A549 (cell line): Measurements from ENCODE around the gene ANKRD33B. TPM values are rescaled to one million over a fixed set of nuclear protein-coding genes. Genes with fewer than 3 reads are reported as not detected.

Experiments used
- ATAC-seq, 2 experiments: fragments of 200-7000 bp in 1 of 2; fragments of >200 bp in 1 of 2; cut with Nextera tagmentation in 1 of 2; cut with Tn5 transposase in 1 of 2; 3 replicates each; pipeline versions ENCODE4 v1.8.0 to v1.9.1; 2018 to 2020; ENCODE audit warnings: mild to moderate bottlenecking in 1 of 2, moderate library complexity in 1 of 2
- CTCF ChIA-PET: fragments of 300-600 bp; sonication (Branson Sonifier 250); formaldehyde crosslinking; extraction: SDS; loops from one replicate; lab custom pipeline; 2021; ENCODE audit warnings: antibody characterized with exemption, inconsistent platforms; lab: Yijun Ruan, JAX
- POLR2A ChIA-PET: fragments of 350-600 bp; formaldehyde crosslinking; extraction: SDS; loops from one replicate; lab custom pipeline; 2021; ENCODE audit warnings: antibody characterized with exemption, inconsistent platforms; lab: Yijun Ruan, JAX
- DNase-seq, 2 experiments: peaks; one replicate each; pipeline versions ENCODE4 v3.0.0 to v3.0.0-alpha.2; 2011 to 2016; ENCODE audit warnings: low read depth in 1 of 2, low spot score in 1 of 2
- FAIRE-seq: peaks from 2 replicates; lab custom pipeline; 2011; peaks lifted over from hg19 to GRCh38; lab: Jason Lieb, UNC
- H3K27ac ChIP-seq, 2 experiments: fragments of >200 bp; sonication (Bioruptor Twin); formaldehyde crosslinking; 3 replicates each; pipeline ENCODE4 v1.5.1; 2016 to 2017
- H3K4me1 ChIP-seq: fragments of >200 bp; sonication (Bioruptor Twin); formaldehyde crosslinking; 3 replicates; pipeline ENCODE4 v1.6.1; 2016
- H3K4me2 ChIP-seq: fragments of >200 bp; sonication (Bioruptor Twin); formaldehyde crosslinking; 3 replicates; pipeline ENCODE4 v1.6.1; 2016
- H3K4me3 ChIP-seq: fragments of >200 bp; sonication (Bioruptor Twin); formaldehyde crosslinking; 3 replicates; pipeline ENCODE4 v1.5.1; 2016
- H3K9me3 ChIP-seq: fragments of >200 bp; sonication (Bioruptor Twin); formaldehyde crosslinking; 3 replicates; pipeline ENCODE4 v1.6.1; 2016
- CEBPB ChIP-seq, 2 experiments: fragments of >200 bp in 1 of 2; sonication (Bioruptor Twin) in 1 of 2; formaldehyde crosslinking in 1 of 2; IDR thresholded peaks; 2 replicates each; pipeline ENCODE4 v1.6.1; 2012 to 2016
- CHD4 ChIP-seq: fragments of 200-600 bp; sonication (generic); IDR thresholded peaks from 2 replicates; pipeline ENCODE4 v1.6.1; 2016; ENCODE audit warnings: antibody characterized with exemption, mild to moderate bottlenecking, borderline replicate concordance
- EHF ChIP-seq: fragments of 250-450 bp; sonication (Bioruptor Pico); IDR thresholded peaks from 2 replicates; pipeline ENCODE4 v1.5.0; 2020; ENCODE audit warnings: mild to moderate bottlenecking
- EHMT2 ChIP-seq: fragments of 200-600 bp; sonication (generic); IDR thresholded peaks from 2 replicates; pipeline ENCODE4 v1.6.1; 2016; ENCODE audit warnings: antibody characterized with exemption, low read depth, mild to moderate bottlenecking, moderate library complexity
- ESRRA ChIP-seq: fragments of 150-350 bp; IDR thresholded peaks from 2 replicates; pipeline ENCODE4 v1.6.1; 2014; ENCODE audit warnings: mild to moderate bottlenecking, low read length, borderline replicate concordance
- GATA3 ChIP-seq: IDR thresholded peaks from 2 replicates; pipeline ENCODE4 v1.6.1; 2012; ENCODE audit warnings: borderline replicate concordance
- HDAC2 ChIP-seq: fragments of 200-600 bp; sonication (generic); IDR thresholded peaks from 2 replicates; pipeline ENCODE4 v1.6.1; 2016
- HEYL ChIP-seq: fragments of 250-450 bp; sonication (Bioruptor Pico); IDR thresholded peaks from 2 replicates; pipeline ENCODE4 v1.8.0; 2021; ENCODE audit warnings: mild to moderate bottlenecking, moderate library complexity
- HOXA7 ChIP-seq: fragments of 250-450 bp; sonication (Bioruptor Pico); IDR thresholded peaks from 2 replicates; pipeline ENCODE4 v1.5.0; 2020; ENCODE audit warnings: mild to moderate bottlenecking, moderate library complexity
- JUN ChIP-seq, 2 experiments: fragments of >200 bp; sonication (Bioruptor Twin); formaldehyde crosslinking; IDR thresholded peaks; 2 replicates in 1 of 2; 3 replicates in 1 of 2; pipeline ENCODE4 v1.6.1; 2016 to 2017
- KDM5A ChIP-seq: fragments of 200-600 bp; sonication (generic); IDR thresholded peaks from 2 replicates; pipeline ENCODE4 v1.6.1; 2016; ENCODE audit warnings: antibody characterized with exemption, mild to moderate bottlenecking
- NPAS2 ChIP-seq: fragments of 250-450 bp; sonication (Bioruptor Pico); IDR thresholded peaks from 2 replicates; pipeline ENCODE4 v1.8.0; 2022; ENCODE audit warnings: mild to moderate bottlenecking, moderate library complexity, borderline replicate concordance
- RAD21 ChIP-seq, 2 experiments: fragments of >200 bp in 1 of 2; sonication (Bioruptor Twin) in 1 of 2; formaldehyde crosslinking in 1 of 2; IDR thresholded peaks in 1 of 2; conservative IDR thresholded peaks in 1 of 2; 2 replicates in 1 of 2; 3 replicates in 1 of 2; pipeline ENCODE4 v1.6.1; 2012 to 2018; ENCODE audit warnings: inconsistent platforms in 1 of 2
- RCOR1 ChIP-seq: fragments of 150-350 bp; IDR thresholded peaks from 2 replicates; pipeline ENCODE4 v1.6.1; 2014; ENCODE audit warnings: antibody characterized with exemption, low read length, low read depth
- RFX5 ChIP-seq: fragments of 450-650 bp; IDR thresholded peaks from 2 replicates; pipeline ENCODE4 v1.7.1; 2014; ENCODE audit warnings: antibody characterized with exemption, mild to moderate bottlenecking, moderate library complexity
- RNF2 ChIP-seq: fragments of 200-600 bp; sonication (generic); IDR thresholded peaks from 2 replicates; pipeline ENCODE4 v1.6.1; 2016; ENCODE audit warnings: low read depth, mild to moderate bottlenecking, antibody characterized with exemption, moderate library complexity, borderline replicate concordance
- SMC3 ChIP-seq: fragments of >200 bp; sonication (Bioruptor Twin); formaldehyde crosslinking; IDR thresholded peaks from 3 replicates; pipeline ENCODE4 v1.6.1; 2018; ENCODE audit warnings: inconsistent platforms
- TFCP2L1 ChIP-seq: fragments of 250-450 bp; sonication (Bioruptor Pico); IDR thresholded peaks from 2 replicates; pipeline ENCODE4 v1.5.0; 2021; ENCODE audit warnings: mild to moderate bottlenecking
- TP53 ChIP-seq: fragments of 250-450 bp; sonication (Bioruptor Pico); IDR thresholded peaks from 2 replicates; pipeline ENCODE4 v1.5.0; 2021; ENCODE audit warnings: mild to moderate bottlenecking, moderate library complexity
- ZFP36 ChIP-seq: fragments of 450-650 bp; IDR thresholded peaks from 2 replicates; pipeline ENCODE4 v1.6.1; 2014; ENCODE audit warnings: borderline replicate concordance; ENCODE audit not compliant: partially characterized antibody
- ZSCAN20 ChIP-seq: fragments of 250-450 bp; sonication (Bioruptor Pico); IDR thresholded peaks from 2 replicates; pipeline ENCODE4 v1.8.0; 2022; ENCODE audit warnings: mild to moderate bottlenecking, moderate library complexity
- WGBS: methylation state at CpG from one replicate; pipeline ENCODE4 v1.1.6; 2017; ENCODE audit errors: missing lambda C conversion rate; 5-methylcytosine and 5-hydroxymethylcytosine counted together
- polyA plus RNA-seq, 4 experiments: library from polyadenylated mRNA; depleted of rRNA in 3 of 4; stranded (reverse); fragments of >200 nt; fragmentation: RNase III in 1 of 4; extraction: RNeasy Plus Mini Kit Qiagen cat#74134 plus additional on column Dnase treatment in 1 of 4; gene quantifications; 2 replicates in 3 of 4; 3 replicates in 1 of 4; pipeline ENCODE4 v1.2.3, GENCODE V29; 2011 to 2017
- TF ChIP-seq, protein P1 (sequence below): fragments of >200 bp; sonication (Bioruptor Twin); formaldehyde crosslinking; IDR thresholded peaks from 3 replicates; pipeline ENCODE4 v1.6.1; 2016
- TF ChIP-seq, protein P2 (sequence below): fragments of >200 bp; sonication (Bioruptor Twin); formaldehyde crosslinking; IDR thresholded peaks from 3 replicates; pipeline ENCODE4 v1.5.1; 2016

The ANKRD33B gene
- polyA plus RNA-seq, 2 of the 4 experiments (the other 2 are of a cell fraction), result 4.0 to 6.9 TPM

DNA sequence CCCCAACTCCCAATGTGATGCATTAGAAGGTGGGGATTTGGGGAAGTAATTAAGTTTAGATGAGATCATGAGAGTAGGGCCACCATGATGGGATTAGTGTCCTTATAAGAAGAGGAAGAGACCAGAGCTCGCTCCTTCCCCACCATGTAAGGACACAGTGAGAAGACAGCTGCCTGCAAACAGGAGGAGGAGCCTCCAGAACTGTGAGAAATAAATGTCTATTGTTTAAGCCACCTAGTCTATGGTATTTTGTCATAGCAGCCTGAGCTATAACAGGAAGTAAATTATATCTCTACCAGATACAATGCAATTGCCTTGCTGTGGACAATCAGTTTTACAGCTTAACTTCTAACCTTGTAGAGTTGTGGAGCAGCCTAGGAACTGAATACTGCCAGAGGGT, 58.0 kb downstream of the ANKRD33B start:
- no peak for ATAC-seq
- Histone ChIP-seq H3K4me1 (peaks cover 7% of the 10 kb centered on the region; the same call in 2 of the 3 replicates), H3K4me2 (no peak overlapping the region), H3K9me3 (peaks cover 12% of the 10 kb centered on the region), H3K4me3 (no peak overlapping the region), H3K27ac (no peak overlapping the region)
- CTCF ChIA-PET, result interaction anchor here (0.7 to 23.2 kb wide), 5 partner anchors 11 to 170 kb away, joined by 3 to 479 read pairs (median 3); no protein-coding TSS in a partner anchor
- POLR2A ChIA-PET, result no interaction called here
- DNase-seq, result no peak
- FAIRE-seq, result no peak
- TF ChIP-seq EHMT2, result no peak
- TF ChIP-seq NPAS2 (CRISPR knock-in tag), result no peak
- TF ChIP-seq TFCP2L1 (CRISPR knock-in tag), result no peak
- TF ChIP-seq SMC3, result no peak
- no peak for TF ChIP-seq RFX5
- TF ChIP-seq GATA3, result no peak
- TF ChIP-seq, protein P1, sequence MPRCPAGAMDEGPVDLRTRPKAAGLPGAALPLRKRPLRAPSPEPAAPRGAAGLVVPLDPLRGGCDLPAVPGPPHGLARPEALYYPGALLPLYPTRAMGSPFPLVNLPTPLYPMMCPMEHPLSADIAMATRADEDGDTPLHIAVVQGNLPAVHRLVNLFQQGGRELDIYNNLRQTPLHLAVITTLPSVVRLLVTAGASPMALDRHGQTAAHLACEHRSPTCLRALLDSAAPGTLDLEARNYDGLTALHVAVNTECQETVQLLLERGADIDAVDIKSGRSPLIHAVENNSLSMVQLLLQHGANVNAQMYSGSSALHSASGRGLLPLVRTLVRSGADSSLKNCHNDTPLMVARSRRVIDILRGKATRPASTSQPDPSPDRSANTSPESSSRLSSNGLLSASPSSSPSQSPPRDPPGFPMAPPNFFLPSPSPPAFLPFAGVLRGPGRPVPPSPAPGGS, result no peak
- TF ChIP-seq HDAC2, result no peak
- no peak for TF ChIP-seq JUN (IDR thresholded peaks at IDR 0.05)
- no peak for TF ChIP-seq HOXA7
- TF ChIP-seq RNF2, result no peak
- TF ChIP-seq CHD4, result no peak
- TF ChIP-seq KDM5A, result no peak
- TF ChIP-seq, protein P2, sequence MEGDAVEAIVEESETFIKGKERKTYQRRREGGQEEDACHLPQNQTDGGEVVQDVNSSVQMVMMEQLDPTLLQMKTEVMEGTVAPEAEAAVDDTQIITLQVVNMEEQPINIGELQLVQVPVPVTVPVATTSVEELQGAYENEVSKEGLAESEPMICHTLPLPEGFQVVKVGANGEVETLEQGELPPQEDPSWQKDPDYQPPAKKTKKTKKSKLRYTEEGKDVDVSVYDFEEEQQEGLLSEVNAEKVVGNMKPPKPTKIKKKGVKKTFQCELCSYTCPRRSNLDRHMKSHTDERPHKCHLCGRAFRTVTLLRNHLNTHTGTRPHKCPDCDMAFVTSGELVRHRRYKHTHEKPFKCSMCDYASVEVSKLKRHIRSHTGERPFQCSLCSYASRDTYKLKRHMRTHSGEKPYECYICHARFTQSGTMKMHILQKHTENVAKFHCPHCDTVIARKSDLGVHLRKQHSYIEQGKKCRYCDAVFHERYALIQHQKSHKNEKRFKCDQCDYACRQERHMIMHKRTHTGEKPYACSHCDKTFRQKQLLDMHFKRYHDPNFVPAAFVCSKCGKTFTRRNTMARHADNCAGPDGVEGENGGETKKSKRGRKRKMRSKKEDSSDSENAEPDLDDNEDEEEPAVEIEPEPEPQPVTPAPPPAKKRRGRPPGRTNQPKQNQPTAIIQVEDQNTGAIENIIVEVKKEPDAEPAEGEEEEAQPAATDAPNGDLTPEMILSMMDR, result no peak
- no peak for TF ChIP-seq RCOR1
- no peak for TF ChIP-seq ZSCAN20 (CRISPR knock-in tag)
- no peak for TF ChIP-seq TP53 (CRISPR knock-in tag)
- 93% methylated on average over 1 of the region's 1 CpG for WGBS

DNA sequence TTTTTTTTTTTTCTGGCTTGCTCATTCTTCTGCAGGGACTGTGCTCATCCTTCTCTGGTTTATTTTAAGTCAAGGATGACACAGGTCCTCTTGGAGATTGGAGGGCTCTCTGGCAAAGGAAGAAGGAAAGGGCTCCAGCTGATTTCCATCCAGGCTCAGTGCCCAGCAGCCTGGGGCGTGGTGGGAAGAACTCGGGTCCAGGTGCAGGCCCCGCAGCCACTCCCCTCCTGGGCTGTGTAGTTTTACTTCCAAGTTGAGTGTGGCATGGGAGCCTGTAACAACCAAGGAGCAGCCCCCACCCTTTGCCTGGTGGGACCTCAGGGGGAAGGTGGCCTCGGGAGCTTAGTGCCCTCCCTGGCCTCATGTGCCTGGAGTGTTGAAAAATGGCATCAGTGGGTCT, 58.9 kb downstream of the ANKRD33B start:
- TF ChIP-seq RAD21 (conservative IDR thresholded peaks at IDR 0.05 in 1 of 2, IDR thresholded peaks at IDR 0.05 in 1 of 2) (no peak), NPAS2 (CRISPR knock-in tag) (no peak), HEYL (CRISPR knock-in tag) (no peak), ESRRA (no peak), EHF (no peak), CEBPB (IDR thresholded peaks at IDR 0.05) (no peak), TFCP2L1 (CRISPR knock-in tag) (no peak), ZFP36 (no peak)
- FAIRE-seq, result no peak
- ChIA-PET CTCF (interaction anchor here (23.2 kb wide), 1 partner anchor 171 kb away, joined by 479 read pairs; no protein-coding TSS in a partner anchor), POLR2A (no interaction called here)
- WGBS, result 100% methylated on average over 3 of the region's 4 CpGs
- H3K4me2 ChIP-seq, result no peak overlapping the region
- peaks cover 13% of the 10 kb centered on the region for H3K4me1 ChIP-seq
- peaks cover 12% of the 10 kb centered on the region for H3K9me3 ChIP-seq
- DNase-seq, result no peak
- H3K4me3 ChIP-seq, result no peak overlapping the region
- ATAC-seq, result no peak
- H3K27ac ChIP-seq, result no peak overlapping the region
